ENCODE measurements around the gene SRF.
"Not testable (repeated sequence)": the region's sequence is repeated elsewhere in the genome, so short reads cannot be mapped to it uniquely, and the experiment has no call there.

Gene SRF

GRCh38 chr6:43127180-43127579 lies 43.9 kb upstream of the SRF start:
- no peak for DNase-seq (ENCODE audit: low read depth)
- TF ChIP-seq CTCF (IDR thresholded peaks at IDR 0.05; ENCODE audit: control insufficient read depth, extremely low read depth, insufficient read depth) = no peak
- H3K4me3 ChIP-seq (ENCODE audit: low read depth, low read length) = no peak overlapping the region

DNA sequence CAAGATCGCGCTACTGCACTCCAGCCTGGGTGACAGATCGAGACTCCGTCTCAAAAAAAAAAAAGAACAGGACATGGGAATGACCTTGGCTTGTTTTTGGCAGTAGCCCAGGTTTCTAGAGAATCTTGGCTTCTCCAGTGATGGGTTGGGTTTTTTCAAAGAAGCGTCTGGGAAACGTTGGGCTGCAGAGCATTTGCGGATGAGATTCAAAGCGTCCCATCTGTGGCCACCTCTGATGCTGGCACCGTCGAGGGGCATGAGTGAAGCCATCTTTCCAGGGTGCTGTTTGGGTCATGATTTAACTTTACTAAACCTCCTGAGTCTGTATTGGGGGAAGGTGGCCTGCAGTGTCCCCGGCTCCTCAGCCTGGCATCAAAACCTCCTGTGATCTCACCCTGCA lies 43.2 kb upstream of the SRF start:
- no peak overlapping the region for H3K4me3 ChIP-seq (ENCODE audit: low read depth, low read length)
- TF ChIP-seq CTCF (IDR thresholded peaks at IDR 0.05; ENCODE audit: control insufficient read depth, extremely low read depth, insufficient read depth) = no peak
- DNase-seq (ENCODE audit: low read depth) = no peak

DNA sequence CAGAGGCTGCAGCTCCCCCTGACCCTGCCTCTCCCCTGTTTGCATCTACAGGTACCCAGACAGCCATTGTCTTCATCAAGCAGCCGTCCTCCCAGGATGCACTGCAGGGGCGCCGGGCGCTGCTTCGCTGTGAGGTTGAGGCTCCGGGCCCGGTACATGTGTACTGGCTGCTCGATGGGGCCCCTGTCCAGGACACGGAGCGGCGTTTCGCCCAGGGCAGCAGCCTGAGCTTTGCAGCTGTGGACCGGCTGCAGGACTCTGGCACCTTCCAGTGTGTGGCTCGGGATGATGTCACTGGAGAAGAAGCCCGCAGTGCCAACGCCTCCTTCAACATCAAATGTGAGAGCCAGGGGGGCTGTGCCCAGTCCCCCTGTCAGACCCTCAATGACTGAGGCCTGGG lies 42.1 kb upstream of the SRF start:
- DNase-seq (ENCODE audit: low read depth) = no peak
- H3K4me3 ChIP-seq (ENCODE audit: low read depth, low read length) = no peak overlapping the region
- TF ChIP-seq CTCF (IDR thresholded peaks at IDR 0.05; ENCODE audit: control insufficient read depth, extremely low read depth, insufficient read depth) = no peak

DNA sequence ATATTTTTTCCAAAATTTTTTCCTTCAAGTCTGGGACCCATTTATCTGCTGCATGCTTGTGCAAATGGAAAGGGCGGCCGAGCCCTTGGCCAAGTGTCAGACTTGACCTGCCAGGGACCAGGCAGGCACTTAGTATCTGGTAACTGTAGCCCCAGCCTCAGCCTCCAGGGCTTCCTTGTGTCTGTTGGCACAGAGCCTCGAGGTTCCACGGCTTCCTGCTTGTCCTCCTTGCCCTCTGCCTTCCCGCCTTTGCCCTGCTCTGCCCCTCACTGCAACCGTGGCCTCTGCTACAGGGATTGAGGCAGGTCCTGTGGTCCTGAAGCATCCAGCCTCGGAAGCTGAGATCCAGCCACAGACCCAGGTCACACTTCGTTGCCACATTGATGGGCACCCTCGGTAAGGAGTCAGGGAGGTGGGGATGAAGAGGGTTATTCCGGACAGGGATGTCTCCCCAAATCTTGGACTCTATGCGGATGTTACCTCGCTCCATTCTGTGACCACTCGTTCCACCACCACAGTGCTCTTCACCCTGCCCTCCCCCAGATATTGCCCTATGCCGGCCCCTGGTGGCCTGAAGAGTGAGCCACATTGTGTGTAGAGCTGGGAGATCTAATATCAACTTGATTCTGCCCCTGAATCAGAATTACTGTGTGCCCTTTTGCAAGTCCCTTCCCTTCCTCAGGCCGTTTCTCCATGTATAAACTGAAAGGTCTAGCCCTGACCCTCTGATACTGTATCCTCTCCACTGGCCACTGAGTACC lies 41.5 kb upstream of the SRF start:
- DNase-seq (ENCODE audit: low read depth) = peak; percentile 49

GRCh38 chr6:43130429-43130828 lies 40.6 kb upstream of the SRF start:
- no peak for TF ChIP-seq CTCF (IDR thresholded peaks at IDR 0.05; ENCODE audit: control insufficient read depth, extremely low read depth, insufficient read depth)
- H3K4me3 ChIP-seq (ENCODE audit: low read depth, low read length) = no peak overlapping the region
- no peak for DNase-seq (ENCODE audit: low read depth)

More for the DNA sequence above, 41.5 kb upstream of the SRF start:
- H3K4me3 ChIP-seq (ENCODE audit: low read depth, low read length) = no peak overlapping the region
- peak; percentile 75 for TF ChIP-seq CTCF (IDR thresholded peaks at IDR 0.05; ENCODE audit: control insufficient read depth, extremely low read depth, insufficient read depth)

GRCh38 chr6:43131379-43131778 lies 39.7 kb upstream of the SRF start:
- H3K4me3 ChIP-seq (ENCODE audit: low read depth, low read length); DNase-seq (ENCODE audit: low read depth): not testable (repeated sequence)

- DNase-seq (ENCODE audit: low read depth) = no peak
- no peak overlapping the region for H3K4me3 ChIP-seq (ENCODE audit: low read depth, low read length)
- TF ChIP-seq CTCF (IDR thresholded peaks at IDR 0.05; ENCODE audit: control insufficient read depth, extremely low read depth, insufficient read depth) = no peak
Observed at GRCh38 chr6:43138267-43138666, 32.8 kb upstream of the SRF start.

GRCh38 chr6:43139973-43140372 lies 31.1 kb upstream of the SRF start:
- not testable (repeated sequence) for DNase-seq (ENCODE audit: low read depth); H3K4me3 ChIP-seq (ENCODE audit: low read depth, low read length)
